GM23248 (cell line): Measurements from ENCODE around the gene LRRC72. TPM values are rescaled to one million over a fixed set of nuclear protein-coding genes. Genes with fewer than 3 reads are reported as not detected.

ENCODE experiments used
- DNase-seq: peaks from one replicate; pipeline ENCODE4 v3.0.0-alpha.2; 2015
- H2AFZ ChIP-seq: fragments of 200-600 bp; sonication (generic); 2 replicates; pipeline ENCODE4 v1.6.1; 2016; ENCODE audit warnings: antibody characterized with exemption
- H3F3A ChIP-seq: fragments of 200-600 bp; sonication (generic); 2 replicates; pipeline ENCODE4 v1.6.1; 2016; ENCODE audit warnings: mild to moderate bottlenecking, antibody characterized with exemption, mixed run types; ENCODE audit not compliant: insufficient read depth
- H3K27ac ChIP-seq: fragments of 200-600 bp; sonication (generic); 2 replicates; pipeline ENCODE4 v1.5.1; 2016; ENCODE audit warnings: mild to moderate bottlenecking
- H3K27me3 ChIP-seq: fragments of 200-600 bp; sonication (generic); replicated peaks from 2 replicates; pipeline ENCODE4 v1.6.1; 2016; ENCODE audit warnings: mild to moderate bottlenecking; ENCODE audit not compliant: insufficient read depth
- H3K36me3 ChIP-seq: fragments of 200-600 bp; sonication (generic); 2 replicates; pipeline ENCODE4 v1.6.1; 2016; ENCODE audit warnings: low read depth, mild to moderate bottlenecking
- H3K4me1 ChIP-seq: fragments of 200-600 bp; sonication (generic); 2 replicates; pipeline ENCODE4 v1.6.1; 2016; ENCODE audit warnings: mild to moderate bottlenecking; ENCODE audit not compliant: insufficient read depth
- H3K4me2 ChIP-seq: fragments of 200-600 bp; sonication (generic); one replicate; pipeline ENCODE4 v1.6.1; 2016; ENCODE audit warnings: mild to moderate bottlenecking; ENCODE audit not compliant: unreplicated experiment
- H3K4me3 ChIP-seq: fragments of 200-600 bp; sonication (generic); 2 replicates; pipeline ENCODE4 v1.5.1; 2016; ENCODE audit warnings: mild to moderate bottlenecking
- H3K79me2 ChIP-seq: fragments of 200-600 bp; sonication (generic); 2 replicates; pipeline ENCODE4 v1.6.1; 2016; ENCODE audit warnings: mild to moderate bottlenecking; ENCODE audit not compliant: insufficient read depth
- H3K9ac ChIP-seq: fragments of 200-600 bp; sonication (generic); 2 replicates; pipeline ENCODE4 v1.6.1; 2016; ENCODE audit warnings: mild to moderate bottlenecking
- H3K9me2 ChIP-seq: fragments of 200-600 bp; sonication (generic); 2 replicates; pipeline ENCODE4 v1.6.1; 2016; ENCODE audit warnings: mixed run types, mild to moderate bottlenecking, moderate library complexity; ENCODE audit not compliant: insufficient read depth
- H3K9me3 ChIP-seq: fragments of 200-600 bp; sonication (generic); one replicate; pipeline ENCODE4 v1.6.1; 2017; ENCODE audit warnings: low read depth
- H4K20me1 ChIP-seq: fragments of 200-600 bp; sonication (generic); 2 replicates; pipeline ENCODE4 v1.6.0; 2016; ENCODE audit not compliant: insufficient read depth
- EZH2 ChIP-seq: fragments of 200-600 bp; sonication (generic); IDR thresholded peaks from 2 replicates; pipeline ENCODE4 v1.6.1; 2018; ENCODE audit warnings: antibody characterized with exemption, mild to moderate bottlenecking; ENCODE audit not compliant: insufficient read depth, poor library complexity, severe bottlenecking
- EZH2phosphoT487 ChIP-seq: fragments of 200-600 bp; sonication (generic); IDR thresholded peaks from 2 replicates; pipeline ENCODE4 v1.6.1; 2018; ENCODE audit warnings: antibody characterized with exemption, moderate library complexity, mild to moderate bottlenecking, low read depth; ENCODE audit not compliant: insufficient read depth
- WGBS, 2 experiments: methylation state at CpG; one replicate each; pipeline ENCODE4 v1.1.6; 2015 to 2017; ENCODE audit warnings: low lambda C conversion rate in 2 of 2, low coverage in 1 of 2; ENCODE audit errors: missing lambda C conversion rate in 2 of 2; 5-methylcytosine and 5-hydroxymethylcytosine counted together
- in situ Hi-C: fragments of 300-500 bp; cut with MboI; formaldehyde crosslinking; loops from 2 replicates; pipeline ENCODE4 v1.15.0; 2020
- polyA plus RNA-seq: library from polyadenylated mRNA; unstranded; fragments of >200 nt; fragmentation: Nextera tagmentation; extraction: Ambion mirVana; gene quantifications from 2 replicates; pipeline ENCODE4 v1.2.1, GENCODE V29; 2016
- total RNA-seq: library from RNA; depleted of rRNA; stranded (reverse); fragments of >200 nt; shearing (Covaris generic); gene quantifications from 2 replicates; pipeline ENCODE4 v1.2.3, GENCODE V29; 2014

LRRC72 gene
- total and polyA plus RNA-seq, 2 experiments from 2014 or later = not detected

GRCh38 chr7:16491148-16491547 lies 35.5 kb upstream of the LRRC72 start:
- no peaks in the 10 kb centered on the region for H4K20me1 ChIP-seq
- no peaks in the 10 kb centered on the region for H3K4me1 ChIP-seq
- DNase-seq = no peak
- no peak overlapping the region for H2AFZ ChIP-seq
- H3K27me3 ChIP-seq = no peaks in the 10 kb centered on the region
- H3K36me3 ChIP-seq = no peaks in the 10 kb centered on the region
- no peaks in the 10 kb centered on the region for H3K9me3 ChIP-seq
- H3K9ac ChIP-seq = no peak overlapping the region
- 56 to 64% methylated on average over 2 of the region's 2 CpGs for WGBS, 2 experiments
- TF ChIP-seq EZH2 = no peak
- no peaks in the 10 kb centered on the region for H3K9me2 ChIP-seq
- H3K4me3 ChIP-seq = no peak overlapping the region
- in situ Hi-C loops = no loop called here
- H3F3A ChIP-seq = no peaks in the 10 kb centered on the region
- no peaks in the 10 kb centered on the region for H3K79me2 ChIP-seq
- H3K27ac ChIP-seq = no peak overlapping the region
- H3K4me2 ChIP-seq = no peak overlapping the region

GRCh38 chr7:16492513-16493062 lies 34.0 kb upstream of the LRRC72 start:
- TF ChIP-seq EZH2 (no peak), EZH2phosphoT487 (no peak)
- no peaks in the 10 kb centered on the region for H3K27me3 ChIP-seq
- H3K9ac ChIP-seq = no peak overlapping the region
- H3K79me2 ChIP-seq = no peaks in the 10 kb centered on the region
- no peak overlapping the region for H3K4me3 ChIP-seq
- H4K20me1 ChIP-seq = no peaks in the 10 kb centered on the region
- peak overlapping the region; percentile 47; the same call in 1 of the 2 replicates for H2AFZ ChIP-seq
- DNase-seq = no peak
- WGBS, 2 experiments = 46 to 47% methylated on average over 3 of the region's 3 CpGs
- no peak overlapping the region for H3K4me2 ChIP-seq
- H3K27ac ChIP-seq = no peak overlapping the region
- in situ Hi-C loops = no loop called here
- H3K36me3 ChIP-seq = no peaks in the 10 kb centered on the region
- no peaks in the 10 kb centered on the region for H3F3A ChIP-seq
- no peaks in the 10 kb centered on the region for H3K9me3 ChIP-seq
- no peaks in the 10 kb centered on the region for H3K4me1 ChIP-seq
- no peaks in the 10 kb centered on the region for H3K9me2 ChIP-seq

GRCh38 chr7:16493266-16493665 lies 33.4 kb upstream of the LRRC72 start:
- no peak overlapping the region; the same call in 1 of the 2 replicates for H2AFZ ChIP-seq
- 51 to 52% methylated on average over 2 of the region's 2 CpGs for WGBS, 2 experiments
- H3K36me3 ChIP-seq = no peaks in the 10 kb centered on the region
- H3K9me2 ChIP-seq = no peaks in the 10 kb centered on the region
- H3K4me3 ChIP-seq = no peak overlapping the region
- no peak overlapping the region for H3K9ac ChIP-seq
- H3K79me2 ChIP-seq = no peaks in the 10 kb centered on the region
- no peak for TF ChIP-seq EZH2phosphoT487
- TF ChIP-seq EZH2 = no peak
- no peaks in the 10 kb centered on the region for H3K4me1 ChIP-seq
- DNase-seq = no peak
- no peaks in the 10 kb centered on the region for H3F3A ChIP-seq
- in situ Hi-C loops = no loop called here
- H4K20me1 ChIP-seq = no peaks in the 10 kb centered on the region
- no peak overlapping the region for H3K27ac ChIP-seq
- no peaks in the 10 kb centered on the region for H3K27me3 ChIP-seq
- no peak overlapping the region for H3K4me2 ChIP-seq
- H3K9me3 ChIP-seq = no peaks in the 10 kb centered on the region

- no peaks in the 10 kb centered on the region for H4K20me1 ChIP-seq
- DNase-seq = no peak
- TF ChIP-seq EZH2 = no peak
- no peak for TF ChIP-seq EZH2phosphoT487
Observed at GRCh38 chr7:16494551-16494950, 32.1 kb upstream of the LRRC72 start.

More at GRCh38 chr7:16494551-16494950, 32.1 kb upstream of the LRRC72 start:
- 76% methylated on average over 2 of the region's 2 CpGs for WGBS, 2 experiments
- H3K27ac ChIP-seq = no peak overlapping the region
- H3K9ac ChIP-seq = no peak overlapping the region
- H3K79me2 ChIP-seq = no peaks in the 10 kb centered on the region
- no peak overlapping the region for H2AFZ ChIP-seq
- H3K4me2 ChIP-seq = no peak overlapping the region
- no peaks in the 10 kb centered on the region for H3K27me3 ChIP-seq
- no peaks in the 10 kb centered on the region for H3K9me3 ChIP-seq
- H3F3A ChIP-seq = no peaks in the 10 kb centered on the region
- no peak overlapping the region for H3K4me3 ChIP-seq
- H3K4me1 ChIP-seq = no peaks in the 10 kb centered on the region
- H3K36me3 ChIP-seq = no peaks in the 10 kb centered on the region
- in situ Hi-C loops = no loop called here
- H3K9me2 ChIP-seq = no peaks in the 10 kb centered on the region
